ENCODE results near the gene BHLHE23.

The BHLHE23 gene

DNA sequence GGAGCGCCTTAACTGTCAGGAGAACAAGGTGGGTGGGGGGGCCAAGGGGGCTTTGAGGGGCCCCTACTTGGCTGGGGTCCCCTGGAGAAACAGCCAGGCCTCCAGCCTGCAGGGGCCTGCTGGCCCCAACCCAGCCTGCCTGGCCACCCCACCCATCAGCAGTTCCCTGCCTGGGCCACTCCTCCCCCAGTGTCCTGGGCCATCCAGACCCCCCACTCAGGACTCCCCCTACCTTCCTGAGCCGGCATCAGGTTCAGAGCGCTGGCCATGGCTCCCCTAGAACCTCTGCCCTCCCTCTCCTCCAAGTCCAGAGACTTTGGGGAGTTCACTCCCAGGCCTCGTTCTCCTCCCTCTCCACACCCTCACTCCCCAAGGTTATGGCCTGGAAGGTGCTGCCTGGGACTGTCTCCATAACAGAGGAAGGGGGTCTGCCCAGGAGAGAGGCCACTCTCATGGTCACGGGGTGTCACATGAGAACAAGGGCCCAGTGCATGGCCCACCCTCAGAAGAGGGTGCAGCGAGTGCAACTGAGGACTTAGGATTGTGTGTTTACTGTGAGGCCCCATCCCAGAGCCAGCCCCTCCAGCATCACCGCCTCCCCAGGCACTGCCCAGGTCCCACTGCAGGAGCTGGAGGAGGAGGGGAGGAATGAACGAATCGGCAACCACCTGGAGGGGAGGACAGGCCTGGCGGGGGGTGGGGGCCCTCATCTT is 48.2 kb downstream of the BHLHE23 start:
- no peak for DNase-seq

GRCh38 chr20:62957136-62958117 is 49.3 kb downstream of the BHLHE23 start:
- no peak for DNase-seq

- no peak for DNase-seq
These were observed 50.2 kb downstream of the BHLHE23 start for GRCh38 chr20:62956387-62957135.

Measured in NCI-H82 (cell line).